HG03378 (cell line): ENCODE results near the gene NR6A1.

ENCODE experiments used
- ATAC-seq: cut with Tn5 transposase; IDR thresholded peaks from one replicate; pipeline ENCODE4 v1.9.1; 2021; ENCODE audit warnings: mild to moderate bottlenecking, moderate library complexity; ENCODE audit not compliant: unreplicated experiment

The NR6A1 gene

DNA sequence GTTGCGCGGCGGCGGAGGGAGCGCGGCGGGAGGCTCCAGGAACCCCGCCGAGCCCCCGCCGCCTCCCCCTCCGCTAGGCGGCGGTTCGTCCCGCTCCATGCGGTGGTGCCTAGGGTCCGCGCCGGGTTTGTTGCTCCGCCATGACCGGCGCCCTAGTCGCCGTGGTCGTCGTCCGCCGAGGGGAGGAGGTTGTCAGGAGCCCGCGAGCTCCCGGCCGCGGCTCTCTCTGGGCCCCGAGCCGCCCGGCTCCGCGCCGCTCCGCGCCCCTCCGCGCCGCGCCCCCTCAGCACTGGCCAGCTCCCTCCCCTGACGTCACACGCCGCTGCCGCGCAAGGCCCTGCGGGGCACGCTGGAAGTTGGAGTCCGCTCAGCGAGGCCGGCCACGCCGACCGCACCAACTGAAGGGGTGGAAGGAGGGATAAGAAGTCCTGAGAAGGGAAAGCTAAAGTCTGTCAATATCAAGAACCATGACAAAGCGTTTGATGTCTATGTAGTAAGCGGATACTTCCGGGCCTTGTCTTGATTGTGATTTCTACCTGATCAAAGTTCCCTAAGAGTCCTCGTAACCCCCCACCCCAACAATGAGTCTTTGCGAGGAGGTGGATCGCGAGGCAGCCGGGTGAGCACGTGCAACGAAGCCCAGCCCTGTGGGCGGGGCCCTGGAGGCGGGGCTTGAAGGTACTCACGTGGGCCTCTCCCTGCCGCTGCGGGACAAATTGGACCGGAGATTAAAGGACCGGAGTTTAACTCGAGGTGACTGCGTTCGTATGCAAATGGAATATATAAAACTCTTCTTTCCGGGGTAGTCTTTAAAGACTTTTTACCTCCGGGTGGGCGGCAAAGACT lies at the start of gene NR6A1:
Gene NR6A1, minus strand, starts transcription at position 291 of the 846 bp plus-strand sequence.
- ATAC-seq = peak; percentile 66

DNA sequence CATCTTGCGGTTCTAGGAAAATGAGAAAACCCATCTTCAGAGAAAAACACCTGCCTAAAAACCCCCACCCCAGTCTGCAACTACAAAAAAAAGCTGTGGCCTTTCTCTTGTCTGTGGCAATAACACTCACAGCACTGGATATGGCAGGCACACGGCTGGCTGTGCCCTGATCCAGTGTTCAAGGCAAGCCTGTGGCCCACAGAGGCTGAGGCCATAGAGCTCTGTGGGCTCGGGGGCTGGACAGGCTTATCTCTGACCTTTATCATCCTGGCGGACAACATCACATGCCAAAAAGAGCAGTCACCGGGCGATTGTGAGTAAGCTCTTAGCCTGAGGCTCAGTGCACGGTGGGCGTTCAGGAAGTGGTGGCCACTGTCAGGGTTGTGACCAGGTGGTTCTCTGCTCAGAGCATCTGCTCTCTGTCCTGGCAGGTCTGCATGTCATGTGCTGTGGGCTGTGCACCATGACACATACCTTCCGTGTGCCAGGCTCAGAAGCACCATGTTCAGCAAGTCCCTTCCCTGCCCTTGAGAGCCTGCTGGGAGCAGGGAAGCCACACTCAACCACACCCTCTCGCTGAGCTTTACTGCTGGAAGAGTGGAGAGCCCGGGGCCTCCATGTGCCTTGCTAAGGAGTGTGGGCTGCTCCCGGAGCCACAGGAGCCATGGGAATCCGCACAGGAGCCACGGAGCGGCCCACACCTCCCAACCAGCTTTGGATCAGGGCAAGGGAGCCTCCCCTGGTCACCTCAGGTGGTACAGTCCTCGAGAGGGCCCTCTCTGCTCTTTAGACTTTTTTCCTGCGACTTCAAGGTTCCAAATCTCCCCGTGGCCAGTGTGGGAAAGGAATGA lies 47.5 kb upstream of the NR6A1 start:
- ATAC-seq = no peak

DNA sequence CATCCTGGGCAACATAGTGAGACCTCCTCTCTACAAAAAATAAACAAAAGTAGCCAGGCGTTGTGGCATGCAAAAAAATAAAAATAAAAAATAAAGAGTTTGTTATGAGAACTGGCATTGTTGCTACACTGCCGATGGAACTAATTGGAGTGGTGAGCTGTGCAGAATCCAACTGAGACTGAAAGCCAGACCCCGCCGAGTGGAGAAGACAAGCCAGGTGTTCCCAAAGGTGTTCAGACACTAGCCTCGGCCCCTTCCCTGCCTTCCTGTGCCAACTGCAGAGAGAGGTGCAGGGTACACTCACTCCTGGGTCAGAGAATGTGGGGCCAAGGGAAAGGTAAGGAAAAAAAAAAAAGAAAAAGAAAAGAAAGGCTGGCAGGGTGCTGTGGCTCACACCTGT lies 44.5 kb upstream of the NR6A1 start:
- no peak for ATAC-seq

DNA sequence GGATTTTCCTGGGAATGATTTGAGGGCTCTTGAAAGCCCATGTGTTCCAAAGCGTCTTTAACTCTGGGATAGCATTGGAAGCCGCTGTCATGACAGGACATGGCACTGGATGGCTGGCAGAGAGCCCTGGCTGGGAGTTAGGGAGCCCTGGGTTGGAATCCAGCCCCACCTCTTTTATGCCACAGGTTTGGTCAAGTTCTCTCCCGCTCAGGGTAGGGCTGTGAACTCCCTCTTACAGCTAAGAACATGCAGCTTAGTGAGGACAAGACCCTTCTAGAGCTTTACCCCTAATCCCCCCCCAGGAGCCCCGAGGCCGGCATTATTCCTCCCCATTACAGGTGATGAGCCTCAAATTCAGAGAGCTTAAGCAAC lies 43.0 kb upstream of the NR6A1 start:
- ATAC-seq = no peak

DNA sequence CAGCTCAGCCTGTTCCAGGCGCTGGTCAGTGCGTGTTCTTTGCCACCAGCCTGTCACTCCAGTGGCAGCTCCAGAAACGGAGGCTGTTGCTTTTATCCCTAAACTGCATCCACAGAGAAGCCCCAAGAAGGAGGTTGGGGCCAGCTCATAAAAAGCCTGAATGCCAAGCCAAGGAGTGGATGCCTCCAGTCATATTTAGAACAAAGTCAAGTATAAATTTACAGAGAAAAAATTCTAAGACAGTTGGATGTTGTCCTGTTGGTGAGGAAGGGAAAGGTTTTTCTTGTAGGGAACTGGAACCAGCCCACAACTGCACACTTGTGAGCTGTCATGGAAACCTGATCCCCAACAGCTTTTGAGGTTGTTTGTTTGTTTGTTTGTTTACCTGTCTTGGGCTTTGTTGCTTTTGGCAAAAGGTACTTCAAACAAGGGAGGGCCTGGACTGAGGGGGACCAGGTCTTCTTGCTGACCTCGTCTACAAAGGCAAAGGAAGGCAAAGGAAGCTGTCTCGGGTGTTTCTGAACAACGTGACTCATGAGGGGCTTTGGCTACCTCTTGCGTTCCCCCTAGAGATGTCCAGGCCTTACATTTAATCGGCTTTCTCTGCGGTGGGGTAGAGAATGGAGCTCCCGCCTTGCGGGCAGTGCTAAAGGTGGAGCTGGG lies 42.5 kb upstream of the NR6A1 start:
- no peak for ATAC-seq

DNA sequence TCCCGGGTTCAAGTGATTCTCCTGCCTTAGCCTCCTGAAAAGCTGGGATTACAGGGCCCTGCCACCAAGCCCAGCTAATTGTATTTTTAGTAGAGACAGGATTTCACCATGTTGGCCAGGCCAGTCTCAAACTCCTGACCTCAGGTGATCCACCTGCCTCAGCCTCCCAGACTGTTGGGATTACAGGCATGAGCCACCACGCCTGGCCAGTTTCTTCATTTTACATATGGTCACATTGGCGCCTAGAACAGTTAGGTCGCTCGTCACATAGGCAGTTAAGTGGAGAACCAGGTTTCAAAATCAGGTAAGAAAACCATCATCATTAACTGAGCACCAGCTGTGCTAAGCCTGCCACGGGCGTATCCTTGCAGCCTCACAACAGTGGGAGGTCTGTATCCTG lies 41.9 kb upstream of the NR6A1 start:
- no peak for ATAC-seq

DNA sequence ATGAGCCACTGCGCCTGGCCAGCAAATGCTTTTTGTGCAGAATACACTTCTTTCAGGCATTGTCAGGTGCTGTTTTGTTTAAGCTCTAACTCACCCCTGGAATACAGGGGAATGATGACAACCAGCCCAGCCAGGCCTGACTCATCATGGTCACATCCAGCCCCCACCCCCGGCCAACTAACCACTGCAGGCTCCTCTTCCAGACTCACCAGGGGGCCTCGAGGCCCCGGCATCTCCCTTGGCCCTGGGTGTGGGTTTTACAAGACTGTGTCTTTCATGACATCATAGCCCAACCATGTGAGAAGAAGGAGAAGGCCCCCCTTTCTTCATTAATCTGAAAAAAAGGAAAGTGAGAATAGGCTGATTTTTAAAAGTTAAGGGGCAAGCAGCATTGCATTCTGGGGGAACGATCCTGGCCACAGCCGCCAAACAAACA lies 41.3 kb upstream of the NR6A1 start:
- ATAC-seq = no peak

DNA sequence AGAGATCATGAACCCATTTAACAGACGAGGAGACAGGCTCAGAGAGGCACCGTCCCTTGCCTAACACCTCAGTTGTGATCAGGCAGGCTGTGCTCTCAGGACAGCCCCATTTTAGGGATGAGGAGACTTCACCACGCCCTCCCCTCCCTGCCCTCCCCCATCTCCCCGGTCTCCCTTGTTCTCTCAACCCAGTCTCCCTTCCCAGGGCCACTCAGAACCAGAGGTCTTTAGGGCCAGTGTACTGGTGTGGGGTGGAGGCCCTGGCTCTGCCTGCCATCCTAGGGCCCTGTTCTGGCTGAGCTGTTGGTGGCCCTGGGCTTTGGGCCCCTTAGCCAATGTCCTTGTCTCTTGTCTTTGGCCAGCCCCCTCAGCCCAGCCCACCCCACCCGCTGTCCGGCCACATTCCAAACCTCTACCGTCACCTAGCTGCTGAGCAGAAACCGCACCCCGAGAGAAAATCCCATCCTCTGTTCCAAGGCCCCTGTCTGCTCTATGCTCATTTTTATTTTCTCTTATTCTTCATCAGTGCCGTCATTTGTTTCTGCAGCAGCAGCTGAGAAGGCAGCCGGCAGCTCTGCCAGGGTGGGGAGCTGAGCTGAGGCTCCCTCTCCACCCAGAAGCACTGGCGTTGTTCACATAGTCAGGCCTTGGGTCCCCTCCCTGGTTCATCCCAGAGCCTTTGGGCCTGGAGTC lies 39.7 kb upstream of the NR6A1 start:
- no peak for ATAC-seq

DNA sequence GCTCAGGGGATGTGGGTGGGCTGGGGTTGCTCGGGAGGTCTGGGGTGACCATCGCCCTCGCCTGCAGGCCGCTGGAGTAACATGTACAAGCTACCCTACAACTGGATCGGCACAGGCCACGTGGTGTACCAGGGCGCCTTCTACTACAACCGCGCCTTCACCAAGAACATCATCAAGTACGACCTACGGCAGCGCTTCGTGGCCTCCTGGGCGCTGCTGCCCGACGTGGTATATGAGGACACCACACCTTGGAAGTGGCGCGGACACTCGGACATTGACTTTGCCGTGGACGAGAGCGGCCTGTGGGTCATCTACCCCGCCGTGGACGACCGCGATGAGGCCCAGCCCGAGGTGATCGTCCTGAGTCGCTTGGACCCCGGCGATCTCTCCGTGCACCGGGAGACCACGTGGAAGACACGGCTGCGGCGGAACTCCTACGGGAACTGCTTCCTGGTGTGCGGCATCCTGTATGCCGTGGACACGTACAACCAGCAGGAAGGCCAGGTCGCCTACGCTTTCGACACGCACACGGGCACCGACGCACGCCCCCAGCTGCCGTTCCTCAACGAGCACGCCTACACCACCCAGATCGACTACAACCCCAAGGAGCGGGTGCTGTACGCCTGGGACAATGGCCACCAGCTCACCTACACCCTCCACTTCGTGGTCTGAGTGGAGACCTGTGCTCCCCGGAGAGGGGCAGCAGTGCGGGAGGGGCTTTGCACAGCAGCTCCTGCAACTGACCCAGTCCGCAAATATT lies 38.8 kb upstream of the NR6A1 start:
- ATAC-seq = no peak

DNA sequence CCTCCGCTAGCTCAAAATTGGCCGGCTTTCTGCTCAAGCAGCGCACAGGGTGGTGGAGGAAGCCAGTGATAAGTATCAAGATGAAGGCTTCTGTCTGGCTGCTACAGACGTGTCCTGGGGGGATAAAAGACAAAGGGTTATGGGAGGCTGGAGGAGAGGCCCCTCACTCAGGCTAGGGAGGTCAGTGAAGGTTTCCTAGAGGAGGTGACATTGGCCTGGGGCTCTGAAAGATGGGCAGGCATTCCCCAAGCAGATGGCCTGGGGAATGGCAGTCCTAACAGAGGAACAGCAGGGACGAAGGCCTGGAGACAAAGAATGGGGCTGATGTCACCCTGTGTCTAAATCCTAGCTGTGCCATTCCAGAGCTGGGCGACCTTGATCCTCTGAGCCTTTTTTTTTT lies 38.1 kb upstream of the NR6A1 start:
- no peak for ATAC-seq

DNA sequence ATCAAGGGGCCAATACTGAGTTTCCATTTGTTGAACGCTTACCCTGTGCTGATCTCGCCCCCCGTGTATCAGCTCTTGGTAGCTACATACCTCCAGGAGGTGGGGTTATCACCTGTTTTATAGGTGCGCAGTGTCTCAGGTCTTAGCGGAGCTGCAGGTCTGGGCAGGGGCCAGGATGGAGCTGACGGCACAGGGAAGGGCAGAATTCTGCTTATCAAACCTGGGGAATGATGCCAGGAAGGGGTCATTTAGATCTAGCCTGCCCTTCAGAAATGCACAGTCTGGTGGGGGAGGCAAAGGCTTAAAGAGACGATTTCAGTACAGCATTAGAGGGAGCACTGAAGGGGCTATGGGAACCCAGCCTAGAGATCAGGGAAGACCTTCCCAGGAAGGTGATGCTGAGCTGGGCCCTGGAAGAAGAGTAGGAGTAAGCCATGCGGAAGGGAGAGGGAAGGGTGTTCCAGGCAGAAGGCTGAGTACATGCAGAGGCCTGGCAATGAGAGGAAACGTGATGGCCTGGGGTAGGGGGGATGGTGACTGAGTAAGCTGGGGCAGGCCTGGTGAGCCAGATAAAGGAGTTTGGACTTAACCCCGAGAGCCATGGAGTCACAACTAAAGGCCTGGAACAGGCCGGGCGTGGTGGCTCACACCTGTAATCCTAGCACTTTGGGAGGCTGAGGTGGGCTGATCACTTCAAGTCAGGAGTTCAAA lies 37.3 kb upstream of the NR6A1 start:
- ATAC-seq = no peak

DNA sequence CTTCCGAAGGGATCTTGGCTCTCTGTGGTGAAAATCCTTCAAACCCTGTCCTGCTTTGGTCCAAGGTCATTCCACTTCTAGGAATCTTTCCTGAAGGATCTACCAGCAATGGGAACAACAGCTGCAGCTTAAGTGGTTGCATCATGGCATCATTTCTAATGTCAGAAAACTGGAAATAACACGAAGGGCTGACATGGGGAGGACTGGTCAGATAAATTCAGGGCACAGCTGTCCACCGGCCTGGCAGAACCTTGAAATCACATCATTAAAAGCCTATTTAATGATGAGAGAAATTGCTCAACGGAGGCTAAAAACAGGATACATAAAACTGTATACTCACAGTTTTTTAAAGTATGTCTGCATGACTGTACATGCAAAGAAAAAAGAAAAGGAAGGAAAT lies 34.1 kb upstream of the NR6A1 start:
- no peak for ATAC-seq

DNA sequence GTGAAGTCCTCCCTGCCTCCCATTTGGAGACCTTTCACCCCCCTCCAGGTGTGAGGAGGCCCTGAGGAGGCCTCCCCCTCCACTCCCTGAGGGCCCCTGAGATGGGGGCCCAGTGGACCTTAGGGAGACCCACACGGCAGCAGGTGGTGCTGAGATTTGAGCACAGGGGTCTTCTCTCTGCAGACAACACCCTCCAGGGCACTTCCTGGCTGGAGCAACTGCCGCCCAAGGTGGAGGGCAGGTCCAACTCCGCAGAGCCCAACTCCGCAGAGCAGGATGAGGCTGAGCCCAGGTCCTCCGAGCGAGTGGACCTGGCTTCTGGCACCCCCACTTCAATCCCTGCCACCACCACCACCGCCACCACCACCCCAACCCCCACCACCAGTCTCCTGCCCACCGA lies 32.8 kb upstream of the NR6A1 start:
- no peak for ATAC-seq

DNA sequence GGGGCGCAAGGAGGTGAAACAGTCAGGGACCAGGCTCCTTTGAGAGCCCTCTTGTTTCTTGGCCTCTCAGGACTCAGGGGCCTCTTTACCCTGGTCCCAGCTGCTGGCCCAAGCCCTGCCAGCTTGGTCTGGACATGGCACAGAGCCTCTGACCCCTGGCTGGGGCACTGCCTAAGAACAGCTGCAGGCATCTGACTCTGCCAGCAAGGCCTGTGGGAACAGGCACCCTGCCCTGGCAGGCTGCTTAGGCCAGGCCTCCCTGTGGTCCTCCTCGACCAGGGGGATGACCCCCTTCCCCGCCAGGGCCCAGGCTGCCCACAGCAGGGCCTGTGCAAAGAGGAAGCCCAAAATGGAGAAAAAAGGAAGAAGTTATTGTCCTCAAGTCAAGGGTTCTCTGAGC lies 31.3 kb upstream of the NR6A1 start:
- no peak for ATAC-seq

DNA sequence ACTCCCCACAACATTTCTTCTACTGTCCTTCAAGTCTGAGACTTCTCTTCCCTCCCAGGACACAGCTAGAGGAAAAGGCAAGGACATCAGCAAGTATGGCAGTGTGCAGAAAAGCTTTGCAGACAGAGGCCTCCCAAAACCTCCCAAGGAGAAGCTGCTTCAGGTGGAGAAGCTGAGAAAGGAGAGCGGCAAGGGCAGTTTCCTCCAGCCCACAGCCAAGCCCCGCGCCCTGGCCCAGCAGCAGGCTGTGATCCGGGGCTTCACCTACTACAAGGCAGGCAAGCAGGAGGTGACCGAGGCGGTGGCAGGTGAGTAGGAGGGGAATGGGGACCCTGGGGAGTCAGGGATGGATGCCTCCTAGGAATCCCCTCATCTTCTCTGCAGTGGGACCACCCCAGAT lies 30.2 kb upstream of the NR6A1 start:
- no peak for ATAC-seq

DNA sequence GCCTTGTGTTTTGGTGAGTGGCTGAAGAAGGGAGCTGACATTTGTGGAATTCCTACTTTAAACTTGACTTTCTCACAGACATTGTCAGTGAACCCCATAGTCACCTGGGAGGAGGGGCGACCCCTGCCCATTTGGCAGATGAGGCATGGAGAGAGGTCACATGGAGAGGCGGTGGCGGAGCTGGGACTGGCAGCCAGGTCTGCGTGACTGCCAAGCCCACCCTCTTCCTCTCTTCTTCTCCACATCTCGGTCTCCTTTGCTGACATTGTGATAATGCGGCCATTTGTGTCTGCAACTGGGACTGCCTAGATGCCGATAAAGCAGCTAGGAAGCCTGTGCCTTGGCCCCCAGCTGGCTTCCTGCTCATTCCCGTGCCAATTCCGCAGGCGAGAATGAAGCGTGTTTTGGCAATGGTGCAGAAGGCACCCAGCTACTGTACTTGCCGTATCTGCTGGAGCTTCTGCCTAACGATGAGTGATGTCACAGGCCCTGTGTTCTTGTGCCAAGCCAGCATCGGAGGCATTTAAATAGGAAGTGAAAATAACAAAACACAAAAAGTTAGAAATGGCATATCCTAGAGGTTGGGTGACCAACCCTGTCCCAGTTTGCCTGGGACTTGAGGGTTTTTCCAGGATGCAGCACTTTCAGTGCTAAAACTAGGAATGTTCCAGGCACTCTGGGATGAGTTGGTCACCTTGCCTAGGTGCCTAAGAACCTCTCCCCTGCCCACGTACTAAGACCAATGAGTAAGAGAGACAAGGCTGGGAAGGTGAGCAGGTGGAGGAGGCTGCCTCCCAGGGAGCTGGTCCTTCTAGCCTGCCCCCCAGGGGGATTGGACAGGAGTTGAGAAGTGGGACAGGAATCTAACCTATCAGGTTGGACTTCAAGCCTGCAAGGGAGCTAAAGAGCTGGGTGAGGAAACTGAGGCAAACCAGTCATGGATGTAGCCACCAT lies 29.5 kb upstream of the NR6A1 start:
- peak; percentile 60 for ATAC-seq

DNA sequence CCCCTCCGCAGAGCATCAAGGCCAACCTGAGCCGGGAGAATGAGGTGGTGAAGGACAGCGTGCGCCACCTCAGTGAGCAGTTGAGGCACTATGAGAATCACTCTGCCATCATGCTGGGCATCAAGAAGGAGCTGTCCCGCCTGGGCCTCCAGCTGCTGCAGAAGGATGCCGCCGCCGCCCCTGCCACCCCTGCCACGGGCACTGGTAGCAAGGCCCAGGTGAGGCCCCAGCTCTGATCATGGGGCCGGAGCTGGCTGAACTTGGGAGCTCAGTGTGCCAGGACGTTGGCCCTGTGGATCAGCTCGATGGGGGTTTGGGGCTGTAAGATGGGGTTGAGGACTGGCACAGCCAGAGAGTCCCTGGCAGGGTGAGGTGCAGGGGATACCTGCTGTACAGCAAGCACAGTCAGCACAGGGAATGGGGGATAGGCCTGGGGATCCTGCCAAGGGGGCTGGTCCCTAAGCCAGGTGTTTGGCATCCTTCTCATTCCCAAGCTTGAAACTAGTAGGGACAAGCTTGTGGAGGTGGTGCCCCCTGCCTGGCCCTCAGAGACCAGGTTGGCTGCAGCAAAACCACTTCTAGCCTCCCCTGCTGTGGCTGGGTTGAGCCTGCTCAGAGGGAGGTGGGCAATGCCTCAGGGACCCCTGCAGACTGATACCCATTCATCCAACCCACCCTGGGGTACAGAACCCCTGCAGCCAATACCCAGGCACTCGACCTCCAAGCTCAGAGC lies 28.3 kb upstream of the NR6A1 start:
- no peak for ATAC-seq
